Cerebellar cortex (tissue), 1 donor: ENCODE measurements around the gene PROSER3.

Experiments
- DNase-seq: peaks from one replicate; pipeline ENCODE4 v3.0.0-alpha.2; 2015; ENCODE audit warnings: low spot score

PROSER3 gene

GRCh38 chr19:35739275-35740107, 18.5 kb upstream of the PROSER3 start:
- no peak for DNase-seq

- DNase-seq = no peak
Observed at GRCh38 chr19:35740108-35740422, 17.9 kb upstream of the PROSER3 start.

- DNase-seq = peak; percentile 98
Observed at GRCh38 chr19:35740423-35741202, 17.4 kb upstream of the PROSER3 start.

- DNase-seq = no peak
Observed at GRCh38 chr19:35741203-35741515, 16.8 kb upstream of the PROSER3 start.

GRCh38 chr19:35742121-35742724, 15.8 kb upstream of the PROSER3 start, which contains the start of gene IGFLR1:
IGFLR1 (minus strand) TSS chr19:35742452; CDS start chr19:35741180, 1,272 bp downstream.
- DNase-seq = no peak

- no peak for DNase-seq
Observed at GRCh38 chr19:35743640-35744429, 14.1 kb upstream of the PROSER3 start.

GRCh38 chr19:35744430-35745327, 13.3 kb upstream of the PROSER3 start:
- peak; percentile 98 for DNase-seq

GRCh38 chr19:35745328-35746086, 12.5 kb upstream of the PROSER3 start, which contains the start of the genes PSENEN and U2AF1L4:
PSENEN (plus strand) TSS chr19:35745651; CDS start chr19:35745931, 280 bp downstream.
U2AF1L4 (minus strand) TSS chr19:35745418; CDS start chr19:35745391, 27 bp downstream.
- peak; percentile 100 for DNase-seq

- no peak for DNase-seq
Observed at GRCh38 chr19:35746087-35746462, 11.9 kb upstream of the PROSER3 start.

GRCh38 chr19:35746531-35746930, 11.4 kb upstream of the PROSER3 start:
- no peak for DNase-seq

GRCh38 chr19:35748106-35749020, 9.6 kb upstream of the PROSER3 start, which contains the start of gene LIN37:
LIN37 (plus strand) TSS chr19:35748576; CDS start chr19:35748725, 149 bp downstream.
- DNase-seq = peak; percentile 100

GRCh38 chr19:35750167-35750566, 7.8 kb upstream of the PROSER3 start:
- DNase-seq = no peak

- DNase-seq = no peak
Observed at GRCh38 chr19:35751839-35752745, 5.9 kb upstream of the PROSER3 start.

- no peak for DNase-seq
Observed at GRCh38 chr19:35752746-35753350, 5.1 kb upstream of the PROSER3 start.

- no peak for DNase-seq
Observed at GRCh38 chr19:35753634-35754369, 4.2 kb upstream of the PROSER3 start.

GRCh38 chr19:35754370-35755130, 3.4 kb upstream of the PROSER3 start:
- no peak for DNase-seq
